ENCODE data around the gene SCN9A. TPM values are rescaled to one million over a fixed set of nuclear protein-coding genes. Genes with fewer than 3 reads are reported as not detected.

Gene SCN9A
- total RNA-seq, 3 donors from 2014 or later: 9.0 to 24.3 (median 23.3) TPM

DNA sequence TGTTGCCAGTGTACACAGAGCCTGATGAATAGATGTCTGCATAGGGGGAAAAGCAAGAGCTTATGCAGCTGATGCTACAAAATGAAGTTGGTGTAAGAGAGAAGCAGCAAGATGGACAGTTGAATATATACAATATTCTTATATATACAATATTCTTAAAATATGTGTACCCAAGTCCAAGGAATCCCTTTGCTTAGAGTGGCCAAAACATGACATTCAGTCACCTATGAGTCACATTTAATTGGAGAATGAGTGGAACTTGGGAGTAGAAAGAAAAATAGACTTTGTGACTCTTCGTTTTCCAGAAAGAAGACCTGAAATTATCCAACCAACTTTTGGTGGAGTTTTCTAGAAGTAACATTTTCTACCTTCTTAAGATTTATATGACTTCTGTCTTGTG lies 81.8 kb downstream of the SCN9A start:
- intact Hi-C loops (cut with DNase I, micrococcal nuclease): no loop called here
- TF ChIP-seq, protein P1, sequence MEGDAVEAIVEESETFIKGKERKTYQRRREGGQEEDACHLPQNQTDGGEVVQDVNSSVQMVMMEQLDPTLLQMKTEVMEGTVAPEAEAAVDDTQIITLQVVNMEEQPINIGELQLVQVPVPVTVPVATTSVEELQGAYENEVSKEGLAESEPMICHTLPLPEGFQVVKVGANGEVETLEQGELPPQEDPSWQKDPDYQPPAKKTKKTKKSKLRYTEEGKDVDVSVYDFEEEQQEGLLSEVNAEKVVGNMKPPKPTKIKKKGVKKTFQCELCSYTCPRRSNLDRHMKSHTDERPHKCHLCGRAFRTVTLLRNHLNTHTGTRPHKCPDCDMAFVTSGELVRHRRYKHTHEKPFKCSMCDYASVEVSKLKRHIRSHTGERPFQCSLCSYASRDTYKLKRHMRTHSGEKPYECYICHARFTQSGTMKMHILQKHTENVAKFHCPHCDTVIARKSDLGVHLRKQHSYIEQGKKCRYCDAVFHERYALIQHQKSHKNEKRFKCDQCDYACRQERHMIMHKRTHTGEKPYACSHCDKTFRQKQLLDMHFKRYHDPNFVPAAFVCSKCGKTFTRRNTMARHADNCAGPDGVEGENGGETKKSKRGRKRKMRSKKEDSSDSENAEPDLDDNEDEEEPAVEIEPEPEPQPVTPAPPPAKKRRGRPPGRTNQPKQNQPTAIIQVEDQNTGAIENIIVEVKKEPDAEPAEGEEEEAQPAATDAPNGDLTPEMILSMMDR (IDR thresholded peaks at IDR 0.05): no peak
- H3K4me3 ChIP-seq: no peak overlapping the region
- no peaks in the 10 kb centered on the region for H3K9me3 ChIP-seq
- ATAC-seq (no peak), DNase-seq (no peak)
- no peaks in the 10 kb centered on the region for H3K4me1 ChIP-seq (ENCODE audit: low read depth)
- H3K36me3 ChIP-seq (ENCODE audit: low read depth): no peaks in the 10 kb centered on the region

DNA sequence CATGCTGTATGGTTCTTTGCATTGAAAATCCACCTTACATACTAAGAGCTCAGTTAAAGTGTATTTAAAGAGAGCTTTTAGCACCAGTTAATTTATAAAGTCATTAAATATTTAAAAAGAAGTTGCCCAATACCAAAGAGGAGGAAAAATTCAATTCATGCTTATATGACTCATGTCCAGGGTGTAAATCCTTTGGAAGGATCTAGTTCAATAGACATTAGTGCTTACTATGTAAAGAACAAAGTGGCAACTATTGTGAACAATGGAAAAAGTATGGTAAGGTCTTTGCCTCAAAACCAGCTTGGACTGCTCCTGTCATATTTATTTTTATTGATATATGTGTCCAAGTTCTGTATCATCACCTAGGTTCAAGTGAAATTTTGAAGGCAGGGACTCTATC lies 90.5 kb downstream of the SCN9A start:
- ATAC-seq: no peak
- TF ChIP-seq, protein P1 (IDR thresholded peaks at IDR 0.05): no peak

GRCh38 chr2:166284359-166284758 lies 91.4 kb downstream of the SCN9A start:
- no peaks in the 10 kb centered on the region for H3K9me3 ChIP-seq
- TF ChIP-seq, protein P1 (IDR thresholded peaks at IDR 0.05): no peak
- intact Hi-C loops (cut with DNase I, micrococcal nuclease): no loop called here
- no peaks in the 10 kb centered on the region for H3K4me1 ChIP-seq (ENCODE audit: low read depth)
- H3K4me3 ChIP-seq: no peak overlapping the region
- ATAC-seq (no peak), DNase-seq (peak in 1 of 3 donors; percentile 25)
- no peaks in the 10 kb centered on the region for H3K36me3 ChIP-seq (ENCODE audit: low read depth)

More for the DNA sequence above, 90.5 kb downstream of the SCN9A start:
- no peak for DNase-seq
- Histone ChIP-seq H3K4me1 (ENCODE audit: low read depth) (no peaks in the 10 kb centered on the region), H3K36me3 (ENCODE audit: low read depth) (no peaks in the 10 kb centered on the region), H3K4me3 (no peak overlapping the region), H3K9me3 (no peaks in the 10 kb centered on the region)
- intact Hi-C loops (cut with DNase I, micrococcal nuclease): no loop called here

- no peak for ATAC-seq
- intact Hi-C loops (cut with DNase I, micrococcal nuclease): no loop called here
Measured at GRCh38 chr2:166282154-166282553, 93.6 kb downstream of the SCN9A start.

DNA sequence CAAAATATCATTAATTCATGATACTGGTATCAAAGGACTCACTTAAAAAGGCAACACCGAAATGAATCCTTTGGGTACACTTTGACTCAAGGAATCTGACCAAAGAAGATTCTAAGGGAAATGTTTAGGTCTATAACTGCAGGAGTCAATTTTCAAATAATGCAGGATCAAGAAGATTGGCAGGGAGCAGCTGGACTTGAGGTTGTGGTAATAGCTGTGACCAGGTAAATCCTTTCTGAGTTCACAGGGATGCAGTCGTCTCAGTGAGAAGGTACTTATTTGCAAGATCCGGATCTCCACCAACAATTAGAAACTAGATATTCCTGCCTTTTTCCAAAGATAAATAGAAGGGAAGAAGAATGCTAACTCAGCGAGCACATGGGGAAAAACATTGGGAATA lies 96.9 kb downstream of the SCN9A start:
- Histone ChIP-seq H3K4me3 (no peak overlapping the region), H3K9me3 (no peaks in the 10 kb centered on the region), H3K4me1 (ENCODE audit: low read depth) (no peaks in the 10 kb centered on the region), H3K36me3 (ENCODE audit: low read depth) (no peaks in the 10 kb centered on the region)
- DNase-seq: no peak
- no peak for ATAC-seq
- TF ChIP-seq, protein P1 (IDR thresholded peaks at IDR 0.05): no peak
- intact Hi-C loops (cut with DNase I, micrococcal nuclease): no loop called here

More at GRCh38 chr2:166282154-166282553, 93.6 kb downstream of the SCN9A start:
- no peak for DNase-seq
- Histone ChIP-seq H3K4me3 (no peak overlapping the region), H3K36me3 (ENCODE audit: low read depth) (no peaks in the 10 kb centered on the region), H3K9me3 (no peaks in the 10 kb centered on the region), H3K4me1 (ENCODE audit: low read depth) (no peaks in the 10 kb centered on the region)
- TF ChIP-seq, protein P1 (IDR thresholded peaks at IDR 0.05): no peak

DNA sequence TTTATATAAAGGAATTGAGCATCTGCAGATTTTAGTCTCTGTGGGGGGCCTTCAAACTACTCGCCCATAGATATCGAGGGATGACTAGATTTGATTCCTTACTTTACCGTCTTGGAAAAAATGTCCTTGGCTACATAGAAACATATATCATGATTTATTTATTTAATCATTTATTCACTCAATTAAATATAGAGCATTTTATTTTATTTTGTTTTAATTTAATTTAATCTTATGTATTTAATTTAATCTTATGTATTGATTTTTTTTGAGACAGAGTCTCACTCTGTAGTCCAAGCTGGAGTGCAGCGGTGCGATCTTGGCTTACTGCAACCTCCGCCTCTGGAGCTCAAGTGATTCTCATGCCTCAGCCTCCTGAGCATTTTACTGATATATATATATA lies 105.4 kb downstream of the SCN9A start:
- intact Hi-C loops (cut with DNase I, micrococcal nuclease): no loop called here
- H3K9me3 ChIP-seq: no peaks in the 10 kb centered on the region
- TF ChIP-seq, protein P1 (IDR thresholded peaks at IDR 0.05): no peak
- H3K4me3 ChIP-seq: no peak overlapping the region
- H3K4me1 ChIP-seq (ENCODE audit: low read depth): no peaks in the 10 kb centered on the region
- DNase-seq (no peak), ATAC-seq (no peak)
- H3K36me3 ChIP-seq (ENCODE audit: low read depth): no peaks in the 10 kb centered on the region

Data from mucosa of descending colon (tissue), 3 donors.